Pancreas (tissue), 10 donors: Measurements from ENCODE around the gene TMEM255B. TPM values are rescaled to one million over a fixed set of nuclear protein-coding genes. Genes with fewer than 3 reads are reported as not detected.

ENCODE experiments used
- ATAC-seq, 4 donors: fragments of 200-7000 bp; cut with Tn5 transposase; one replicate each; pipeline versions ENCODE4 v1.8.0 to v1.9.1; 2020; ENCODE audit warnings: mild to moderate bottlenecking in 4 of 4, moderate library complexity in 4 of 4
- DNase-seq, 6 donors: peaks; one replicate each; pipeline ENCODE4 v3.0.0-alpha.2; 2020
- FAIRE-seq: peaks from 2 replicates; lab custom pipeline; 2012; peaks lifted over from hg19 to GRCh38; lab: Jason Lieb, UNC
- H3K27ac ChIP-seq, 4 donors: fragments of 200-600 bp; sonication (generic); 1 replicate in 3 of 4; 2 replicates in 1 of 4; pipeline versions ENCODE4 v1.5.0 to v1.8.0; 2020
- H3K27me3 ChIP-seq, 4 donors: fragments of 200-600 bp; one replicate each; pipeline ENCODE4 v1.8.0; 2021
- H3K36me3 ChIP-seq, 3 donors: fragments of 200-600 bp; sonication (generic) in 1 of 3; one replicate each; pipeline versions ENCODE4 v1.5.0 to v1.8.0; 2020 to 2021
- H3K4me1 ChIP-seq, 3 donors: fragments of 200-600 bp; one replicate each; pipeline ENCODE4 v1.8.0; 2021
- H3K4me3 ChIP-seq, 4 donors: fragments of 200-600 bp; sonication (generic) in 2 of 4; one replicate each; pipeline versions ENCODE4 v1.5.0 to v1.8.0; 2020 to 2021
- H3K9me3 ChIP-seq, 4 donors: fragments of 200-600 bp; one replicate each; pipeline ENCODE4 v1.8.0; 2021
- WGBS, 2 donors: extraction: QIAGEN DNeasy Blood & Tissue Kit; methylation state at CpG; one replicate each; pipeline ENCODE4 v1.1.7; 2013; 5-methylcytosine and 5-hydroxymethylcytosine counted together
- intact Hi-C, 3 donors: fragments of 100-400 bp; cut with DNase I; formaldehyde crosslinking; loops; one replicate each; pipeline versions ENCODE4 v1.11.1 to v1.14.2; 2022
- polyA plus RNA-seq, 2 donors: library from polyadenylated mRNA; stranded (reverse); fragments of 200-250 nt; gene quantifications; one replicate each; pipeline ENCODE4 v1.2.3, GENCODE V29; 2013
- total RNA-seq, 6 donors: library from RNA; stranded (reverse); fragmentation: NEBNext Ultra II Directional in 4 of 6; extraction: Animal tissue kit (Norgen Biotek cat#: 25700) in 4 of 6; gene quantifications; one replicate each; pipeline versions ENCODE4 v1.2.1 to v1.2.4, GENCODE V29; 2021 to 2023
- TF ChIP-seq, protein P1 (sequence below), 4 donors: fragments of 200-600 bp; sonication (generic) in 3 of 4; IDR thresholded peaks; one replicate each; pipeline versions ENCODE4 v1.5.0 to v1.8.0; 2021; ENCODE audit warnings: antibody characterized with exemption in 4 of 4
- donor health status: healthy with polysubstance abuse.
- donor health status: DM: no; HTN: no; CAD: no; lungs with moderate emphysema.
- donor health status: DM: no; HTN: no; CAD: no.
- donor health status: control.
- donor health status: control.
- donor health status: Bipolar disorder and iron deficiency.
- donor health status: DM: yes; HTN: yes; CAD: no.
- donor health status: DM: no; HTN: no; CAD: no.
- donor health status: DM: no; HTN: no; CAD: no.
- donor health status: DM: yes; HTN: yes; CAD: no.

TMEM255B gene
- total and polyA plus RNA-seq, 8 donors: 1.8 to 17.9 (median 4.4) TPM

DNA sequence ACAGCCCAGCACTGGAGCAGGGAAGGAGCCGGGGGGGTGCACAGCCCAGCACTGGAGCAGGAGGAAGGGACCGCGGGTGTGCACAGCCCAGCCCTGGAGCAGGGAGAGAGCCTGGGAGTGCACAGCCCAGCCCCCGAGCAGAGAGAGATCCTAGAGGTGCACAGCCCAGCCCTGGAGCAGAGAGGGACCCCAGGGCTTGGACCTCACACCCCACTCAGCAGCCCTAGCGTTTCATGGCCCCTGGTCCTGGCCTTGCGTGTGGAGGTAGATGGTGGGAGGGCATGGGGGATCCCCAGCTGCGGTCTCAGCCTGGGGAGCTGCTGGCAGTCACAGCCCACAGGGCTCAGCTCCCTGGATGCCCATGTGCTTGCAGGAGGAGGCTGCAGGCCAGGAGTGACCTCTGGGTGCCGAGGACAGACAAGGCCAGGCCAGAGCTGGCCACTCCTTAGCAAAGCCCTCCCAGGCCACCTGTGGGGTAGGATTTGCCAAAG is 79.7 kb downstream of the TMEM255B start:
- FAIRE-seq: no peak

DNA sequence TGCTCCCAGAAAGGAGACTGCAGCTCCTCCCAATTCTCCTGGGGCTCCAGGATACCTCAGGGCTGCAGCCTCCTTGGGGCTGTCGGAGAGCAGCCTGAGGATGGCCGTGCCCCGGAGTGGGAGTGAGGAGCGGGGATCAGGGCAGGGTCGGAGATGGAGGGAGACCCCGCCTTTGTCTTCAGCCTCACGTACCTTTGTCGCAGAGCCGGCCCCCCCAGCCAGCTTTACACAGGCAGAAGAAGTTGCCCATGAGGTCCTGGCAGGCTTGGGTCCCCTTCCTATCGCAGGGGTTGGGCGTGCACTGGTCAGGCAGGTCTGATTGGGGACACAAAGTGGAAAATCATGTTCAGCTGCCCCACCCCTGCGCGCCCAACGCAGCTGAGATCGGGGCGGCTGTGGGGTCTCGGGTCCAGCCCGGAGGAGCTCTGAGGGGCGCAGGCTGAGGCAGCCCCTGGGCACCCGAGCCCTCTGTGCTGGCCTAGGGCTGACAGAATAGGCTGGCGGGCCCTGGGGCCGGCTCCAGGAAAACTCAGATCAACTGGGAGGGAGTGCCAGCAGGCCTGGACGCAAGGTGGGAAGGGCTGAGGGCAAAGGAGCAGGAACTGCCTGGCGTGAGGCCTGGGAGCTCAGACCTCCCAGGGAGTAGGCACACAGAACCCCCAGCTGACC is 80.6 kb downstream of the TMEM255B start:
- no peaks in the 10 kb centered on the region for H3K9me3 ChIP-seq
- ATAC-seq (peak; percentile 19 to 52 (median 48)), FAIRE-seq (no peak), DNase-seq (peak in 5 of 6 donors; percentile 64 to 85 (median 64))
- H3K27me3 ChIP-seq: no peaks in the 10 kb centered on the region
- WGBS, 2 donors: 68 to 73% methylated on average over 24 of the region's 24 CpGs
- TF ChIP-seq, protein P1, sequence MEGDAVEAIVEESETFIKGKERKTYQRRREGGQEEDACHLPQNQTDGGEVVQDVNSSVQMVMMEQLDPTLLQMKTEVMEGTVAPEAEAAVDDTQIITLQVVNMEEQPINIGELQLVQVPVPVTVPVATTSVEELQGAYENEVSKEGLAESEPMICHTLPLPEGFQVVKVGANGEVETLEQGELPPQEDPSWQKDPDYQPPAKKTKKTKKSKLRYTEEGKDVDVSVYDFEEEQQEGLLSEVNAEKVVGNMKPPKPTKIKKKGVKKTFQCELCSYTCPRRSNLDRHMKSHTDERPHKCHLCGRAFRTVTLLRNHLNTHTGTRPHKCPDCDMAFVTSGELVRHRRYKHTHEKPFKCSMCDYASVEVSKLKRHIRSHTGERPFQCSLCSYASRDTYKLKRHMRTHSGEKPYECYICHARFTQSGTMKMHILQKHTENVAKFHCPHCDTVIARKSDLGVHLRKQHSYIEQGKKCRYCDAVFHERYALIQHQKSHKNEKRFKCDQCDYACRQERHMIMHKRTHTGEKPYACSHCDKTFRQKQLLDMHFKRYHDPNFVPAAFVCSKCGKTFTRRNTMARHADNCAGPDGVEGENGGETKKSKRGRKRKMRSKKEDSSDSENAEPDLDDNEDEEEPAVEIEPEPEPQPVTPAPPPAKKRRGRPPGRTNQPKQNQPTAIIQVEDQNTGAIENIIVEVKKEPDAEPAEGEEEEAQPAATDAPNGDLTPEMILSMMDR (IDR thresholded peaks at IDR 0.05): no peak
- intact Hi-C loops: no loop called here
- H3K36me3 ChIP-seq: peaks cover 0 to 11% (median 0%) of the 10 kb centered on the region in 3 donors
- peaks cover 12 to 21% (median 16%) of the 10 kb centered on the region in 3 donors for H3K4me1 ChIP-seq
- H3K4me3 ChIP-seq: peak overlapping the region in 1 of 4 donors; percentile 31
- peak overlapping the region; percentile 68 to 90 (median 88) for H3K27ac ChIP-seq

More for the DNA sequence above, 79.7 kb downstream of the TMEM255B start:
- ATAC-seq: no peak
- intact Hi-C loops: no loop called here
- WGBS, 2 donors: 86 to 90% methylated on average over 8 of the region's 8 CpGs
- peak overlapping the region in 2 of 4 donors; percentile 1 to 31 for H3K4me3 ChIP-seq
- peak overlapping the region; percentile 68 to 90 (median 88) for H3K27ac ChIP-seq
- TF ChIP-seq, protein P1 (IDR thresholded peaks at IDR 0.05): no peak
- peaks cover 0 to 5% (median 0%) of the 10 kb centered on the region in 3 donors for H3K36me3 ChIP-seq
- DNase-seq: peak in 3 of 6 donors; percentile 13 to 81 (median 39)
- H3K4me1 ChIP-seq: peaks cover 12 to 21% (median 16%) of the 10 kb centered on the region in 3 donors
- no peaks in the 10 kb centered on the region for H3K27me3 ChIP-seq
- no peaks in the 10 kb centered on the region for H3K9me3 ChIP-seq

DNA sequence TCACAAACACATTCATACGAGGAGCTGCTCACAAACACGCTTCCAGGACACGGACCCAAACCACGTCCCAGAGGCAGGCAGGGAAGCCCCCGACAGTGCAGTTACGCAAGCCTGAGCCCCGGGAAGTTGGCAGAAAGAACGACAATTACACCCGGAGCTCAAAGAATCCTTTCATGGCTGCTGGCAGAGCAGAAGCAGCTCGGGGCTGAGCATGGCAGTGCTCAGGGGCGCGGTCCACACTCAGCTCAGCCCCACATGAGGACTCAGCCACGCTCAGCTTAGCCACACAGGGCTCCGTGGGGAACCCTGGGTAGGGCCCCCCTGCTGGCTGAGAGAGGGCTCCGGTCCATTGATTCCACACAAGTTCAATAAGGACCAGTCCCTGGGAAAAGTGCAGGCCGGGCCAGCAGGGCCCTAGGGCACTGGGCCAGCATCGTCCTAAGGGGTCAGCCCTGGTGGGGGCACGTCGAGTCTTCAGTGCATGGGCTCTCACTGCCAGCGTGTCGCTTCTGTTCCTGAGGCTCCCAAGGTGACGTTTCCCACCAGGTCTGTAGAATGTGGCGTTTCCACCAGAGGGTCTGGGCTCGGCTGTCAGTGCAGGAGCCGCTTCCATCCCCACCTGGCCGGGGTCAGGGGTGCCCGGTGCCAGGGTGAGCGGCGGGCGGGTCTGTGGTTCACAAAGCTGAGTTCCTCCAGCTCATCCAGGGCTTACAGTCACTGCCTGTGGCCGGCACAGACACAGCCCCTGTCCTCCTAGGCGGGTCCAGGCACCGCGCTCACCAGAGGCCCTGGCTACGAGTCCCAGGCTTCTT is 81.7 kb downstream of the TMEM255B start:
- TF ChIP-seq, protein P1 (IDR thresholded peaks at IDR 0.05): no peak
- intact Hi-C loops: no loop called here
- no peak overlapping the region for H3K4me3 ChIP-seq
- no peaks in the 10 kb centered on the region for H3K27me3 ChIP-seq
- WGBS, 2 donors: 71 to 74% methylated on average over 35 of the region's 35 CpGs
- H3K4me1 ChIP-seq: peaks cover 12 to 21% (median 16%) of the 10 kb centered on the region in 3 donors
- ATAC-seq (peak in 1 of 4 donors; percentile 31), FAIRE-seq (no peak), DNase-seq (peak in 3 of 6 donors; percentile 29 to 69 (median 52))
- no peaks in the 10 kb centered on the region for H3K9me3 ChIP-seq
- peak overlapping the region; percentile 68 to 90 (median 88) for H3K27ac ChIP-seq
- H3K36me3 ChIP-seq: peaks cover 0 to 11% (median 0%) of the 10 kb centered on the region in 3 donors

DNA sequence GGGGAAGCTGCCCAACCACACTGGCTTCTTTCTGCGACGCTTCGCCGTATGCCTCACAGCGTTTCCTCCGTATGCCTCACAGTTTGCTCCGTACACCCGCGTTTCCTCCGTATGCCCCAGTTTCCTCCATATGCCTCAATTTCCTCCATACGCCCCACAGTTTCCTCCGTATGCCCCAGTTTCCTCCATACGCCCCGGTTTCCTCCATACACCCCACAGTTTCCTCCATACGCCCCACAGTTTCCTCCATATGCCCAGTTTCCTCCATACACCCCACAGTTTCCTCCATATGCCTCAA is 82.3 kb downstream of the TMEM255B start:
- Histone ChIP-seq H3K36me3 (peaks cover 0 to 11% (median 0%) of the 10 kb centered on the region in 3 donors), H3K27me3 (no peaks in the 10 kb centered on the region), H3K4me1 (peaks cover 12 to 21% (median 16%) of the 10 kb centered on the region in 3 donors), H3K4me3 (no peak overlapping the region), H3K27ac (peak overlapping the region; percentile 68 to 90 (median 88)), H3K9me3 (no peaks in the 10 kb centered on the region)
- no peak for FAIRE-seq
- WGBS, 2 donors: 76 to 82% methylated on average over 15 of the region's 15 CpGs
- TF ChIP-seq, protein P1 (IDR thresholded peaks at IDR 0.05): no peak
- no peak for DNase-seq
- ATAC-seq: no peak
- intact Hi-C loops: no loop called here
